GM23338 (cell line): ENCODE results near the gene DAZL.

ENCODE experiments used
- CREB1 ChIP-seq: fragments of 250-450 bp; sonication (Bioruptor Pico); IDR thresholded peaks from 2 replicates; pipeline ENCODE4 v1.5.0; 2020; ENCODE audit warnings: low read depth, mild to moderate bottlenecking, moderate library complexity
- CTCF ChIP-seq, 2 experiments: fragments of 200-600 bp in 1 of 2; sonication (generic) in 1 of 2; conservative IDR thresholded peaks; 2 replicates each; pipeline versions ENCODE4 v1.5.1 to v1.6.1; 2016 to 2017; ENCODE audit warnings: antibody characterized with exemption in 2 of 2, low read depth in 2 of 2, mild to moderate bottlenecking in 2 of 2, moderate library complexity in 1 of 2
- EZH2 ChIP-seq: fragments of 200-600 bp; sonication (generic); IDR thresholded peaks from one replicate; pipeline ENCODE4 v1.8.0; 2017; ENCODE audit warnings: antibody characterized with exemption, mild to moderate bottlenecking, low read depth; ENCODE audit not compliant: unreplicated experiment
- EZH2phosphoT487 ChIP-seq: fragments of 200-600 bp; sonication (generic); IDR thresholded peaks from one replicate; pipeline ENCODE4 v1.8.1; 2018; ENCODE audit warnings: antibody characterized with exemption; ENCODE audit not compliant: unreplicated experiment
- POLR2AphosphoS5 ChIP-seq: IDR thresholded peaks from 2 replicates; pipeline ENCODE4 v1.6.1; 2016; ENCODE audit warnings: antibody characterized with exemption, low read depth
- REST ChIP-seq: IDR thresholded peaks from one replicate; pipeline ENCODE4 v1.6.1; 2018; ENCODE audit warnings: antibody characterized with exemption; ENCODE audit not compliant: unreplicated experiment
- STAT1 ChIP-seq: IDR thresholded peaks from one replicate; pipeline ENCODE4 v1.6.1; 2016; ENCODE audit warnings: antibody characterized with exemption; ENCODE audit not compliant: unreplicated experiment

- TF ChIP-seq CTCF (conservative IDR thresholded peaks at IDR 0.05; ENCODE audit: low read depth in 2 of 2) (no peak), REST (no peak), EZH2 (no peak), EZH2phosphoT487 (no peak), CREB1 (no peak), POLR2AphosphoS5 (no peak), STAT1 (no peak)
Observed at GRCh38 chr3:16551342-16551976, 53.8 kb downstream of the DAZL start.
